H9 (cell line): Measurements from ENCODE around the gene CRAT. TPM values are rescaled to one million over a fixed set of nuclear protein-coding genes. Genes with fewer than 3 reads are reported as not detected.

Experiments used
- DNase-seq: peaks from one replicate; pipeline ENCODE4 v3.0.0-alpha.2; 2017
- H2AFZ ChIP-seq: one replicate; pipeline ENCODE4 v1.6.1; 2013; ENCODE audit warnings: mild to moderate bottlenecking, low read length, control low read depth, moderate library complexity
- H2AK5ac ChIP-seq: 2 replicates; pipeline ENCODE4 v1.6.1; 2013; ENCODE audit warnings: low read length, control low read depth, mixed read lengths; ENCODE audit not compliant: insufficient read length
- H2BK120ac ChIP-seq: one replicate; pipeline ENCODE4 v1.6.1; 2013; ENCODE audit warnings: low read depth, mild to moderate bottlenecking, low read length, control low read depth, inconsistent platforms; ENCODE audit not compliant: poor library complexity, severe bottlenecking
- H2BK12ac ChIP-seq: 2 replicates; pipeline ENCODE4 v1.6.1; 2013; ENCODE audit warnings: low read length, control low read depth, mixed read lengths, low read depth; ENCODE audit not compliant: insufficient read length
- H2BK15ac ChIP-seq: 2 replicates; pipeline ENCODE4 v1.6.1; 2013; ENCODE audit warnings: low read depth, low read length, control low read depth
- H2BK20ac ChIP-seq: one replicate; pipeline ENCODE4 v1.6.1; 2013; ENCODE audit warnings: low read depth, mild to moderate bottlenecking, low read length, control low read depth, inconsistent platforms; ENCODE audit not compliant: poor library complexity, severe bottlenecking
- H2BK5ac ChIP-seq: 2 replicates; pipeline ENCODE4 v1.6.1; 2013; ENCODE audit warnings: low read length, control low read depth, mixed read lengths; ENCODE audit not compliant: insufficient read length
- H3K14ac ChIP-seq: 2 replicates; pipeline ENCODE4 v1.6.1; 2013; ENCODE audit warnings: low read length, control low read depth; ENCODE audit not compliant: insufficient read depth
- H3K18ac ChIP-seq: 2 replicates; pipeline ENCODE4 v1.6.1; 2013; ENCODE audit warnings: low read depth, mild to moderate bottlenecking, mixed read lengths, low read length, control low read depth; ENCODE audit not compliant: insufficient read length
- H3K23ac ChIP-seq: 2 replicates; pipeline ENCODE4 v1.6.1; 2013; ENCODE audit warnings: low read length, control low read depth, mixed read lengths, low read depth; ENCODE audit not compliant: insufficient read length
- H3K23me2 ChIP-seq: 2 replicates; pipeline ENCODE4 v1.6.1; 2013; ENCODE audit warnings: low read depth, mild to moderate bottlenecking, mixed read lengths, low read length, control low read depth; ENCODE audit not compliant: insufficient read length, poor library complexity, severe bottlenecking
- H3K27ac ChIP-seq: 2 replicates; pipeline ENCODE4 v1.5.1; 2013; ENCODE audit warnings: low read length, control low read depth, mixed read lengths, low read depth; ENCODE audit not compliant: insufficient read length
- H3K27me3 ChIP-seq: 2 replicates; pipeline ENCODE4 v1.6.1; 2013; ENCODE audit warnings: low read length, control low read depth, inconsistent platforms; ENCODE audit not compliant: insufficient read depth
- H3K4ac ChIP-seq: 2 replicates; pipeline ENCODE4 v1.6.1; 2013; ENCODE audit warnings: low read depth, mild to moderate bottlenecking, control low read depth, inconsistent platforms, low read length, moderate library complexity
- H3K4me1 ChIP-seq: 2 replicates; pipeline ENCODE4 v1.6.1; 2013; ENCODE audit warnings: low read length, control low read depth, inconsistent platforms; ENCODE audit not compliant: insufficient read depth
- H3K4me2 ChIP-seq: 2 replicates; pipeline ENCODE4 v1.6.1; 2013; ENCODE audit warnings: low read length, control low read depth, mixed read lengths; ENCODE audit not compliant: insufficient read length, insufficient read depth
- H3K56ac ChIP-seq: 2 replicates; pipeline ENCODE4 v1.6.1; 2013; ENCODE audit warnings: low read depth, mild to moderate bottlenecking, mixed read lengths, low read length, control low read depth; ENCODE audit not compliant: insufficient read length
- H3K79me1 ChIP-seq: 2 replicates; pipeline ENCODE4 v1.6.1; 2013; ENCODE audit warnings: low read depth, mild to moderate bottlenecking, moderate library complexity, low read length, control low read depth, inconsistent platforms; ENCODE audit not compliant: insufficient read depth, poor library complexity, severe bottlenecking
- H3K79me2 ChIP-seq: 2 replicates; pipeline ENCODE4 v1.6.1; 2013; ENCODE audit warnings: low read length, control low read depth, inconsistent platforms; ENCODE audit not compliant: insufficient read depth
- H3K9ac ChIP-seq: 2 replicates; pipeline ENCODE4 v1.6.1; 2013; ENCODE audit warnings: low read length, control low read depth, mixed read lengths; ENCODE audit not compliant: insufficient read length; ENCODE audit errors: extremely low read depth
- H3K9me3 ChIP-seq: one replicate; pipeline ENCODE4 v1.6.1; 2013; ENCODE audit warnings: low read depth, low read length, inconsistent platforms; ENCODE audit not compliant: control insufficient read depth
- H3T11ph ChIP-seq: one replicate; pipeline ENCODE4 v1.6.1; 2013; ENCODE audit warnings: mild to moderate bottlenecking, low read length, control low read depth, inconsistent platforms
- H4K20me1 ChIP-seq: one replicate; pipeline ENCODE4 v1.6.1; 2013; ENCODE audit not compliant: control insufficient read depth, insufficient read length, insufficient read depth
- H4K5ac ChIP-seq: 2 replicates; pipeline ENCODE4 v1.6.1; 2013; ENCODE audit warnings: low read depth, mild to moderate bottlenecking, mixed read lengths, low read length, control low read depth; ENCODE audit not compliant: insufficient read length
- H4K8ac ChIP-seq: replicated peaks from 2 replicates; pipeline ENCODE4 v1.6.1; 2013; ENCODE audit warnings: low read length, control low read depth, mixed read lengths, low read depth; ENCODE audit not compliant: insufficient read length
- H4K91ac ChIP-seq: 2 replicates; pipeline ENCODE4 v1.6.1; 2013; ENCODE audit warnings: low read depth, mild to moderate bottlenecking, moderate library complexity, mixed read lengths, low read length, control low read depth; ENCODE audit not compliant: insufficient read length
- H3K27ac Mint-ChIP-seq, 3 experiments: 2 replicates in 2 of 3; 3 replicates in 1 of 3; pipeline ENCODE4 v1.8.0; 2020 to 2021; ENCODE audit warnings: mixed read lengths in 3 of 3, mild to moderate bottlenecking in 1 of 3, moderate library complexity in 1 of 3
- H3K27me3 Mint-ChIP-seq: 2 replicates; pipeline ENCODE4 v1.8.0; 2021; ENCODE audit warnings: low read depth, mild to moderate bottlenecking, moderate library complexity, mixed read lengths
- H3K36me3 Mint-ChIP-seq, 3 experiments: 2 replicates in 2 of 3; 3 replicates in 1 of 3; pipeline ENCODE4 v1.8.0; 2020 to 2021; ENCODE audit warnings: low read depth in 3 of 3, mixed read lengths in 3 of 3; ENCODE audit not compliant: insufficient read depth in 1 of 3
- H3K4me1 Mint-ChIP-seq, 2 experiments: 2 replicates each; pipeline ENCODE4 v1.8.0; 2020; ENCODE audit warnings: mixed read lengths in 2 of 2
- H3K4me3 Mint-ChIP-seq, 2 experiments: 2 replicates in 1 of 2; 3 replicates in 1 of 2; pipeline ENCODE4 v1.8.0; 2020 to 2021; ENCODE audit warnings: mild to moderate bottlenecking in 2 of 2, mixed read lengths in 2 of 2, moderate library complexity in 1 of 2
- H3K9me3 Mint-ChIP-seq, 2 experiments: 2 replicates in 1 of 2; 3 replicates in 1 of 2; pipeline ENCODE4 v1.8.0; 2020; ENCODE audit warnings: mild to moderate bottlenecking in 2 of 2, mixed read lengths in 2 of 2, moderate library complexity in 1 of 2
- WGBS: extraction: QIAGEN DNeasy Blood & Tissue Kit; methylation state at CpG from one replicate; pipeline ENCODE4 v1.1.7; 2013; ENCODE audit warnings: missing lambda C conversion rate, low lambda C conversion rate, mixed read lengths; ENCODE audit not compliant: insufficient read length; ENCODE audit errors: extremely low coverage; 5-methylcytosine and 5-hydroxymethylcytosine counted together
- total RNA-seq: library from RNA; stranded (reverse); gene quantifications from 2 replicates; pipeline ENCODE4 v1.2.1, GENCODE V29; 2021
- TF ChIP-seq, protein P1 (sequence below): fragments of 200-600 bp; sonication (generic); conservative IDR thresholded peaks from 3 replicates; pipeline ENCODE4 v1.8.0; 2021; ENCODE audit warnings: antibody characterized with exemption, mild to moderate bottlenecking

Gene CRAT
- total RNA-seq, 1 experiment from 2014 or later = 15.0 TPM

DNA sequence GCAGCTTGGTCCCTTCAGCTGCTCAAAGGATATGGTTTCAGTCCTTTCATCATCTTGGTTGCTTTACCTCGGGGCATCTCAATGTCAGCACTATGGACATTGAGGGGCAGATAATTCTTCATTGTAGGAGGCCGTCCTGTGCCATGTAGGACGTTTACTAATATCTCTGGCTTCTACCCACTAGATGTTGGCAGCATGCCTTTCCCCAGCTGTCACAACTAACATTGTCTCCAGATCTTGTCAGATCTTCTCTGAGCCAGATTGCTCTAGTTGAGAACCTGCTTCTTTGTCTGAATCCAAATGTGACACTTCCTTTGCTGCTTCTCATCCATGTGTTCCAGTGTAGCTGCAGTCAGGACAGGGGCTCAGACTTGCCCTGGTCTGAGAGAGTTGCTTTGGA, 10.9 kb upstream of the CRAT start:
- Mint-ChIP-seq H3K36me3 (peaks cover 29 to 61% (median 58%) of the 10 kb centered on the region in 3 experiments; a peak in 6 of 7 replicates), H3K27me3 (no peaks in the 10 kb centered on the region)

More for the DNA sequence above, 10.9 kb upstream of the CRAT start:
- Histone ChIP-seq H2AFZ (no peak overlapping the region), H4K91ac (no peak overlapping the region), H2BK12ac (no peak overlapping the region), H3K79me2 (no peaks in the 10 kb centered on the region), H3K4me2 (no peak overlapping the region), H3K23me2 (no peaks in the 10 kb centered on the region), H4K5ac (no peak overlapping the region), H3K14ac (no peak overlapping the region), H4K20me1 (no peaks in the 10 kb centered on the region), H3T11ph (no peak overlapping the region), H2BK120ac (no peak overlapping the region), H2BK5ac (no peak overlapping the region), H2AK5ac (no peak overlapping the region), H2BK20ac (no peak overlapping the region), H3K56ac (no peak overlapping the region), H3K9me3 (no peaks in the 10 kb centered on the region), H4K8ac (no peak overlapping the region), H3K27me3 (no peaks in the 10 kb centered on the region), H3K4ac (no peak overlapping the region), H3K79me1 (peaks cover 3% of the 10 kb centered on the region), H3K23ac (no peak overlapping the region), H3K9ac (no peak overlapping the region), H3K4me1 (no peaks in the 10 kb centered on the region), H3K27ac (no peak overlapping the region), H3K18ac (no peak overlapping the region), H2BK15ac (no peak overlapping the region)
- Mint-ChIP-seq H3K4me3 (no peak overlapping the region), H3K4me1 (peaks cover 4 to 10% of the 10 kb centered on the region in 2 experiments), H3K27ac (peak overlapping the region in 1 of 3 experiments; percentile 34; a peak in 2 of 7 replicates), H3K9me3 (no peaks in the 10 kb centered on the region)
- no CpG with 5 or more reads among the region's 3 CpGs for WGBS
- no peak for DNase-seq
- TF ChIP-seq, protein P1, sequence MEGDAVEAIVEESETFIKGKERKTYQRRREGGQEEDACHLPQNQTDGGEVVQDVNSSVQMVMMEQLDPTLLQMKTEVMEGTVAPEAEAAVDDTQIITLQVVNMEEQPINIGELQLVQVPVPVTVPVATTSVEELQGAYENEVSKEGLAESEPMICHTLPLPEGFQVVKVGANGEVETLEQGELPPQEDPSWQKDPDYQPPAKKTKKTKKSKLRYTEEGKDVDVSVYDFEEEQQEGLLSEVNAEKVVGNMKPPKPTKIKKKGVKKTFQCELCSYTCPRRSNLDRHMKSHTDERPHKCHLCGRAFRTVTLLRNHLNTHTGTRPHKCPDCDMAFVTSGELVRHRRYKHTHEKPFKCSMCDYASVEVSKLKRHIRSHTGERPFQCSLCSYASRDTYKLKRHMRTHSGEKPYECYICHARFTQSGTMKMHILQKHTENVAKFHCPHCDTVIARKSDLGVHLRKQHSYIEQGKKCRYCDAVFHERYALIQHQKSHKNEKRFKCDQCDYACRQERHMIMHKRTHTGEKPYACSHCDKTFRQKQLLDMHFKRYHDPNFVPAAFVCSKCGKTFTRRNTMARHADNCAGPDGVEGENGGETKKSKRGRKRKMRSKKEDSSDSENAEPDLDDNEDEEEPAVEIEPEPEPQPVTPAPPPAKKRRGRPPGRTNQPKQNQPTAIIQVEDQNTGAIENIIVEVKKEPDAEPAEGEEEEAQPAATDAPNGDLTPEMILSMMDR = no peak
